Measurements from ENCODE around the gene SAMHD1. TPM values are rescaled to one million over a fixed set of nuclear protein-coding genes. Genes with fewer than 3 reads are reported as not detected.

SAMHD1 gene
- total and polyA plus RNA-seq, 2 of the 8 experiments (the other 6 are each of a cell fraction or from before 2014, with no cell fraction given): 22.0 to 37.1 TPM

DNA sequence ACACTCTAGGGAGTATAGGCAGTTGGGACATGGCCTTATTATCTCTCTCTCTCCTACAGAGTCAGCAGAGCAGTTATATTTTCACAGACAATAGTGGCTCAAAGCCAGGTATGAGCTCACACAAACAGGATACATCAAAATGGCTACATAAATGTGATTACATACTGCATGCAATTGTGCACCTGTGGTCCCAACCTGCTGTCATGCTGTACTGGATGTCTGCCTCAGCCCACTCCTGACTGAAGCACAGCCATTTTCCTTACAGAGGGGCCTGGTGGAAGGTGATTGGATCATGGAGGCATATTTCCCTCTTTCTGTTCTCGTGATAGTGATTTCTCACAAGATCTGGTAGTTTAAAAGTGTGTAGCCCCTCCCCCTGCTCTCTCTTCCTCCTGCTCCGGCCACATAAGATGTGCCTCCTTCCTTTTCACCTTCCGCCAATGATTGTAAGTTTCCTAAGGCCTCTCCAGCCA, 37.0 kb upstream of the SAMHD1 start:
- no peaks in the 10 kb centered on the region for H3K23me2 ChIP-seq (ENCODE audit: low read depth, low read length)
- H2BK120ac ChIP-seq (replicated peaks; ENCODE audit: low read depth, low read length): no peak overlapping the region
- H3K14ac ChIP-seq (ENCODE audit: insufficient read length): no peak overlapping the region
- H2AFZ ChIP-seq (ENCODE audit: low read length): 0 out of 2 replicates have a peak overlapping the region, but pooled peaks have one; percentile 41
- H3K27me3 ChIP-seq (replicated peaks in 1 of 4; ENCODE audit: control insufficient read depth in 3 of 4, extremely low read depth in 1 of 4, insufficient read depth in 3 of 4, low read length in 3 of 4): no peaks in the 10 kb centered on the region
- H3K36me3 ChIP-seq (ENCODE audit: control insufficient read depth in 2 of 4, insufficient read depth in 4 of 4, low read length in 3 of 4): no peaks in the 10 kb centered on the region
- no peak overlapping the region for H4K5ac ChIP-seq (ENCODE audit: insufficient read length, low read depth, low read length)
- peaks cover 3 to 6% of the 10 kb centered on the region in 2 experiments; a peak in 3 of 4 replicates for H3K9me3 ChIP-seq (ENCODE audit: insufficient read depth in 2 of 2, low read depth in 1 of 2, low read length in 1 of 2)
- no peaks in the 10 kb centered on the region for H3K79me2 ChIP-seq (ENCODE audit: control insufficient read depth in 1 of 2, insufficient read depth in 2 of 2, low read length in 2 of 2)
- H3K9ac ChIP-seq (replicated peaks in 1 of 4; ENCODE audit: extremely low read depth in 1 of 4, low read depth in 3 of 4, low read length in 3 of 4): no peak overlapping the region
- no peak overlapping the region for H3K27ac ChIP-seq (ENCODE audit: low read depth, low read length)
- WGBS, 2 experiments (ENCODE audit: extremely low coverage in 1 of 2, insufficient coverage in 1 of 2, insufficient read length in 1 of 2, insufficient replicate concordance in 2 of 2, low coverage in 1 of 2, low lambda C conversion rate in 2 of 2, missing lambda C conversion rate in 1 of 2): 96% methylated on average over 3 of the region's 3 CpGs; no CpG with 5 or more reads in 1 of the 2 experiments
- no peak overlapping the region for H3K18ac ChIP-seq (ENCODE audit: extremely low read depth, low read length)
- no peaks in the 10 kb centered on the region for H4K20me1 ChIP-seq (replicated peaks in 1 of 2; ENCODE audit: control insufficient read depth in 1 of 2, insufficient read depth in 2 of 2, low read length in 2 of 2)
- H2BK5ac ChIP-seq (ENCODE audit: low read depth, low read length): no peak overlapping the region
- H4K8ac ChIP-seq (ENCODE audit: extremely low read depth, insufficient read depth, low read length): no peak overlapping the region
- H3K4me3 ChIP-seq (ENCODE audit: extremely low read depth in 1 of 4, insufficient read depth in 2 of 4, low read depth in 3 of 4, low read length in 4 of 4): no peak overlapping the region
- CTCF ChIA-PET (ENCODE audit: partially characterized antibody): no interaction called here
- no peak overlapping the region for H4K91ac ChIP-seq (replicated peaks; ENCODE audit: insufficient read length, low read length)
- H2BK12ac ChIP-seq (ENCODE audit: low read depth, low read length): no peak overlapping the region
- no peak overlapping the region for H3K4ac ChIP-seq (replicated peaks; ENCODE audit: insufficient read length, low read depth, low read length)
- no peak overlapping the region for H2BK20ac ChIP-seq (ENCODE audit: low read length)
- H3K4me1 ChIP-seq (replicated peaks in 1 of 4; ENCODE audit: control insufficient read depth in 3 of 4, insufficient read depth in 4 of 4, low read length in 3 of 4): no peaks in the 10 kb centered on the region
- H2BK15ac ChIP-seq (ENCODE audit: low read length): no peak overlapping the region
- FAIRE-seq (no peak), DNase-seq (ENCODE audit: low read depth in 1 of 2, low spot score in 2 of 2) (no peak)
- POLR2A ChIA-PET (ENCODE audit: partially characterized antibody): interaction anchor here (0.6 kb wide), 1 partner anchor 9 kb away, joined by 4 read pairs; no protein-coding TSS in a partner anchor
- H3K79me1 ChIP-seq (ENCODE audit: low read depth, low read length): no peaks in the 10 kb centered on the region
- H3K23ac ChIP-seq (ENCODE audit: insufficient read length): no peak overlapping the region
- no peak overlapping the region for H3K4me2 ChIP-seq (ENCODE audit: insufficient read depth in 1 of 2, low read depth in 2 of 2, low read length in 2 of 2)
- no peak overlapping the region for H3K56ac ChIP-seq (replicated peaks; ENCODE audit: insufficient read length, low read depth, low read length)
- H2AK5ac ChIP-seq (ENCODE audit: low read depth, low read length): no peak overlapping the region
- no peak for TF ChIP-seq KDM1A (IDR thresholded peaks at IDR 0.05; ENCODE audit: borderline replicate concordance, low read length)
- TF ChIP-seq, protein P1, sequence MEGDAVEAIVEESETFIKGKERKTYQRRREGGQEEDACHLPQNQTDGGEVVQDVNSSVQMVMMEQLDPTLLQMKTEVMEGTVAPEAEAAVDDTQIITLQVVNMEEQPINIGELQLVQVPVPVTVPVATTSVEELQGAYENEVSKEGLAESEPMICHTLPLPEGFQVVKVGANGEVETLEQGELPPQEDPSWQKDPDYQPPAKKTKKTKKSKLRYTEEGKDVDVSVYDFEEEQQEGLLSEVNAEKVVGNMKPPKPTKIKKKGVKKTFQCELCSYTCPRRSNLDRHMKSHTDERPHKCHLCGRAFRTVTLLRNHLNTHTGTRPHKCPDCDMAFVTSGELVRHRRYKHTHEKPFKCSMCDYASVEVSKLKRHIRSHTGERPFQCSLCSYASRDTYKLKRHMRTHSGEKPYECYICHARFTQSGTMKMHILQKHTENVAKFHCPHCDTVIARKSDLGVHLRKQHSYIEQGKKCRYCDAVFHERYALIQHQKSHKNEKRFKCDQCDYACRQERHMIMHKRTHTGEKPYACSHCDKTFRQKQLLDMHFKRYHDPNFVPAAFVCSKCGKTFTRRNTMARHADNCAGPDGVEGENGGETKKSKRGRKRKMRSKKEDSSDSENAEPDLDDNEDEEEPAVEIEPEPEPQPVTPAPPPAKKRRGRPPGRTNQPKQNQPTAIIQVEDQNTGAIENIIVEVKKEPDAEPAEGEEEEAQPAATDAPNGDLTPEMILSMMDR (IDR thresholded peaks at IDR 0.05; ENCODE audit: control extremely low read depth in 1 of 3, insufficient read depth in 1 of 3, low read depth in 1 of 3, low read length in 3 of 3): no peak
- no peak for TF ChIP-seq RAD21 (IDR thresholded peaks at IDR 0.05 in 1 of 2, conservative IDR thresholded peaks at IDR 0.05 in 1 of 2; ENCODE audit: low read depth in 2 of 2, low read length in 2 of 2)
- TF ChIP-seq CHD1 (IDR thresholded peaks at IDR 0.05; ENCODE audit: low read depth, low read length): no peak
- no peak for TF ChIP-seq SAP30 (IDR thresholded peaks at IDR 0.05; ENCODE audit: insufficient read depth, insufficient replicate concordance, low read length)
- TF ChIP-seq CTBP2 (IDR thresholded peaks at IDR 0.05; ENCODE audit: borderline replicate concordance, insufficient read depth, insufficient read length, low read length): no peak
- no peak for TF ChIP-seq RBBP5 (IDR thresholded peaks at IDR 0.05; ENCODE audit: borderline replicate concordance, low read depth, low read length)
- TF ChIP-seq HDAC6 (IDR thresholded peaks at IDR 0.05; ENCODE audit: low read depth, low read length): no peak
- TF ChIP-seq, protein P2, sequence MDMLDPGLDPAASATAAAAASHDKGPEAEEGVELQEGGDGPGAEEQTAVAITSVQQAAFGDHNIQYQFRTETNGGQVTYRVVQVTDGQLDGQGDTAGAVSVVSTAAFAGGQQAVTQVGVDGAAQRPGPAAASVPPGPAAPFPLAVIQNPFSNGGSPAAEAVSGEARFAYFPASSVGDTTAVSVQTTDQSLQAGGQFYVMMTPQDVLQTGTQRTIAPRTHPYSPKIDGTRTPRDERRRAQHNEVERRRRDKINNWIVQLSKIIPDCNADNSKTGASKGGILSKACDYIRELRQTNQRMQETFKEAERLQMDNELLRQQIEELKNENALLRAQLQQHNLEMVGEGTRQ (IDR thresholded peaks at IDR 0.05; ENCODE audit: low read length): no peak
